Measurements from ENCODE around the gene PARN.
"Not testable (repeated sequence)": the region's sequence is repeated elsewhere in the genome, so short reads cannot be mapped to it uniquely, and the experiment has no call there.

Gene PARN, protein sequence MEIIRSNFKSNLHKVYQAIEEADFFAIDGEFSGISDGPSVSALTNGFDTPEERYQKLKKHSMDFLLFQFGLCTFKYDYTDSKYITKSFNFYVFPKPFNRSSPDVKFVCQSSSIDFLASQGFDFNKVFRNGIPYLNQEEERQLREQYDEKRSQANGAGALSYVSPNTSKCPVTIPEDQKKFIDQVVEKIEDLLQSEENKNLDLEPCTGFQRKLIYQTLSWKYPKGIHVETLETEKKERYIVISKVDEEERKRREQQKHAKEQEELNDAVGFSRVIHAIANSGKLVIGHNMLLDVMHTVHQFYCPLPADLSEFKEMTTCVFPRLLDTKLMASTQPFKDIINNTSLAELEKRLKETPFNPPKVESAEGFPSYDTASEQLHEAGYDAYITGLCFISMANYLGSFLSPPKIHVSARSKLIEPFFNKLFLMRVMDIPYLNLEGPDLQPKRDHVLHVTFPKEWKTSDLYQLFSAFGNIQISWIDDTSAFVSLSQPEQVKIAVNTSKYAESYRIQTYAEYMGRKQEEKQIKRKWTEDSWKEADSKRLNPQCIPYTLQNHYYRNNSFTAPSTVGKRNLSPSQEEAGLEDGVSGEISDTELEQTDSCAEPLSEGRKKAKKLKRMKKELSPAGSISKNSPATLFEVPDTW

DNA sequence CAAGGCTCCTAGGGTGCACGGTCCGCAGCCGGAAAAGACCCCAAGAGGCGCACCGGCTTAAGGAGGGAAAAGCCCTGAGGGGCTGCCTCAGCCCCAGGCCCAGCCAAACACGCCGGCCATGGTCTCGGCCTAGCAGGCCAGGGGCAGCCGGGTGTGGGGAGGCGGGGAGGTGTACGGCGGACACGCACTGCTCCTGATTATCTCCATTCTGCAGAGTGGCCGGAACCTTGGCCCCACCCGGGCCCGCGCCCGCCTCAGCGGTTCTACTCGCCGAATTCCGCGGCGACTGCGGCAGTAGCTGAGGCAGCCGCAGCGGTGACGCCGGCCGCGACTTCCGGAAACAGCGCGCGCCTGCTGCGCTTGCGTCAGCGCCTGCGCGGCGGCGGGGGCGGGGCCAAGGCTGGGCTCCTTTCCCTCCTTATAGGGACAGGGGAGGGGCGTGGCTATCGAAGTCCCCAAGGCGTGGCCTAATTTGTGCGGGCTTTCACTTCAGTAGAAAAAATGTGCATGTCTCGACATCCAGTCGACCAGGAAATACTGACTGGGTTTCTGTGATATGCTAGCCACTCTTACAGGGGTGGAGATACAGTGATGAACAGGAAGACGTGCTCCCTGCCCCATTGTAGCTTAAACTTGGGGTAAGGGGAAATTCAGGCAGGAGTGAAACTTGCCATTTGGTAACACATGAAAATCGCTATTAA is at the start of gene PARN:
TSS of gene PARN (minus strand) at position 342 of the 701 bp plus-strand sequence. CDS start at position 207, 135 bp downstream.
- DNase-seq (ENCODE audit: low read depth, low spot score), result peak; percentile 99

DNA sequence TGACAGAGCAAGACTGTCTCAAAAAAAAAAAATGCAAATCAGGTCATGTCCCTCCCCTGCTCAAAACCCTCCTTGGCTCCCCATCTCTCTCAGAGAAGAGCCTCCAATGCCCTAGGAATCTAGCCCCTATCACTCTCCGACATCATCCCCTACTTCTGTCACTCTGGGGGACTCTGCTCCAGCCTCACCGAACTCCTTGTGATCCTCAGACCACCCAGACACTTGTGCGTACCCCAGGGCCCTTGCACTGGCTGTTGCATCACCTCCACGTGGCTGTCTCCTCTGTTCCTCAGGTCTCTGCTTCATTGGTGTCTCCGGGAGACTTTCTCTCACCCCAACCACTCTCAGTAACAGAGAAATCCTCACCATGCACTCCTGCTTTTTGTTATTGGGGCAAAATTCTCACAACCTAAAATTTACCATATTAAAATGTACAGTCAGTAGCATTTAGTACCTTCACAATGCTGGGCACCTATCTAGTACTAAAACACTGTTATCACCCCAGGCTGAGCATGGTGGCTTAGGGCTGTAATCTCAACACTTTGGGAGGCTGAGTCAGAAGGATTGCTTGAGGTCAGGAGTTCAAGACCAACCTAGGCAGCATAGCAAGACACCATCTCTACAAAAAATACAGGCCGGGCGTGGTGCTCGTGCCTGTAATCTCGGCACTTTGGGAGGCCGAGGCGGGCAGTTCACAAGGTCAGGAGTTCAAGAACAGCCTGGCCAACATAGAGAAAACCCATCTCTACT is 48.9 kb upstream of the PARN start:
- no peak for DNase-seq (ENCODE audit: low read depth, low spot score)

DNA sequence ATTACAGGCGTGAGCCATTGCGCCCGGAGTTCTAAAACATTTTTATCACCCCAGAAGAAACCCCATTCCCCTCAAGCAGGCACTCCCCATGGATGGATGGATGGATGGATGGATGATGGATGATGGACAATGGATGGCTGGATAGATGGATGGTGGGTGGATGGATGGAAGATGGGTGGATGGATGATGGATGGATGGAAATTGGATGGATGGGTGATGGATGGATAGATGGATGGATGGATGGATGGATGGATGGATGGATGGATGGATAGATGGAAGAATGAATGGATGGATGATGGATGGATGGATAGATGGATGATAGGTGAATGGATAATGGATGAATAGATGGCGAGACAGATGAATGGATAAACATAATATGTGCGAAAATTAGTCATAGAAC is 47.6 kb upstream of the PARN start:
- no peak for DNase-seq (ENCODE audit: low read depth, low spot score)

DNA sequence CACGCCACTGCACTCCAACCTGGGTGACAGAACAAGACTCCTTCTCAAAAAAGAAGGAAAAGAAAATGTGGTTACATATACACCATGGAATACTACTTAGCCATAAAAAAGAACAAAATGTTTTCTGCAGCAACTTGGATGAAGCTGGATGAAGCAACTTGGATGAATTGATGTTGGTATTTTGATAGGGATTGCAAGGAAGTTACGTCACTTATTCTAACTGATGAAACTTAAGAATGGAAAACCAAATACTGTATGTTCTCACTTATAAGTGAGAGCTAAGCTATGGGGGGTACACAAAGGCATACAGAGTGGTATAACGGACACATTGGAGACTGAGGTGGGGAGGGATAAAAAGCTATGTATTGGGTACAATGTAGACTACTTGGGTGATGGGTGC is 46.6 kb upstream of the PARN start:
- no peak for DNase-seq (ENCODE audit: low read depth, low spot score)

DNA sequence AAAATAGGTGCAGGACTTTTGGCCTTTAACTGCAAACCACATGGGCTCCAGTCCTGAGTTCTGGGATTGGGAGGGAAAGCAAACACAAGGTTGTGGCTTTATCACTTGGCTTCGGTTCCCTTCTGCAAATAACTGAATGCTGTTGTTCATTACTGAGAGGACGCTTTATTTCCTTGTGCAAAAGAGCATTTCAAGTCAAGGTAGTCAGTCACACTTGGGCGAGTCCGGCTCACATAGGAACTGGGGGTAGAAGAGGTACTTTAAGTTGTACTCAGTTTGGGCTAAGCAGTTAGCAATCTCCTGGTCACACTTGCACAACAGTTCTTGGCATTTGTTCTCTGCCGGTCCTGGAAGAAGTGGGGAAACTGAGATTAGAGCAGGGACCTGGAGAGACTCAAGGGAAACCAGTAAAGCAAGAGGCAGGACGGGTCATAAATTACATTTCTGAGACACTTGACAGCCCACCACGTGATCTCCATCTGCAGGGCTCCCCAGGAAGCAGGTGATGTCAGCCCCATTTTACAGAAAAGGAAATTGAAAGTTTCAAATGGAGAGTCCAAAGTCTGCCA is 42.4 kb upstream of the PARN start:
- DNase-seq (ENCODE audit: low read depth, low spot score), result no peak

DNA sequence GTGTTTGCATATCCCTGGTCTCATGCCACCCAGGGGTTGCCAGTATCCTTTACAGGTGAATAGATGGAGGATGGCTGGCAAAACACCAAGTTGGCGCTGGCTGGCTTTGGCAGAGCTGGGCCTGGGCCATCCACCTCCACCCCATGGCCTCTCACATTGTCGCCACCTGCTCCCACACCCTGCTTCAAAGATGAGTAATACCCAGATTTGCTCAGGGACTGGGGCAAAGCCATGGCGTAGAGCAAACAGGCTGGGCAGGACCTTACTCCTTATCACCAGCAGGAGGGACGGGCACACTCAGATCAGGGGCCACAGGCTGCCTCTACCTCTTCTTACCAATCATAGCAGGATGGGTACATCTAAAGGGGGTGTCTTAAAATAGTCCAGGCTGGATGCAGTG is 39.7 kb upstream of the PARN start:
- no peak for DNase-seq (ENCODE audit: low read depth, low spot score)

DNA sequence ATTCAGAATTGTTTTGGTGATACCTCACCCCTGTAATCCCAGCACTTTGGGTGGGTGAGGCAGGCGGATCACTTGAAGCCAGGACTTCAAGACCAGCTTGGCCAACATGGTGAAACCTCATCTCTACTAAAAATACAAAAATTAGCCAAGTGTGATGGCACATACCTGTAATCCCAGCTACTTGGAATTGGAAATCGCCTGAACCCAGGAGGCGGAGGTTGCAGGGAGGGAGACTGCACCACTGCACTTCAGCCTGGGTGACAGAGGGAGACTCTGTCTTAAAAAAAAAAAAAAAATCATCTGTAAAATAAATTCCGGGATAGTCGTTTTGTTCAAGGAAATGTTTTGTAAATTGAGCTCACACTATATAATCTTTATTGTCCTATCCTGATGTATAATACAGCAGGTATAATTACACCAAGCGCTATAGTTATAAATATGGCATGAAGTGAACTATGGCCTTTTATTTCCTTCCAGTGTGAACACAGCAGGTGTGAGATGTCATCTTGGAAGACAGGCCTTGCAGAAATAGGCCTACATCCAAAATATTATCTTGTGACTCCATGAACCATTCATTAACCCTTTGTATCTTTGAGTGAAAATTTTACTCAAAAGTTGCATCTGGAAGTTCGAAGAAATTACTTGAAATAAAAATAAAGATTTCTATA is 38.6 kb upstream of the PARN start:
- no peak for DNase-seq (ENCODE audit: low read depth, low spot score)

DNA sequence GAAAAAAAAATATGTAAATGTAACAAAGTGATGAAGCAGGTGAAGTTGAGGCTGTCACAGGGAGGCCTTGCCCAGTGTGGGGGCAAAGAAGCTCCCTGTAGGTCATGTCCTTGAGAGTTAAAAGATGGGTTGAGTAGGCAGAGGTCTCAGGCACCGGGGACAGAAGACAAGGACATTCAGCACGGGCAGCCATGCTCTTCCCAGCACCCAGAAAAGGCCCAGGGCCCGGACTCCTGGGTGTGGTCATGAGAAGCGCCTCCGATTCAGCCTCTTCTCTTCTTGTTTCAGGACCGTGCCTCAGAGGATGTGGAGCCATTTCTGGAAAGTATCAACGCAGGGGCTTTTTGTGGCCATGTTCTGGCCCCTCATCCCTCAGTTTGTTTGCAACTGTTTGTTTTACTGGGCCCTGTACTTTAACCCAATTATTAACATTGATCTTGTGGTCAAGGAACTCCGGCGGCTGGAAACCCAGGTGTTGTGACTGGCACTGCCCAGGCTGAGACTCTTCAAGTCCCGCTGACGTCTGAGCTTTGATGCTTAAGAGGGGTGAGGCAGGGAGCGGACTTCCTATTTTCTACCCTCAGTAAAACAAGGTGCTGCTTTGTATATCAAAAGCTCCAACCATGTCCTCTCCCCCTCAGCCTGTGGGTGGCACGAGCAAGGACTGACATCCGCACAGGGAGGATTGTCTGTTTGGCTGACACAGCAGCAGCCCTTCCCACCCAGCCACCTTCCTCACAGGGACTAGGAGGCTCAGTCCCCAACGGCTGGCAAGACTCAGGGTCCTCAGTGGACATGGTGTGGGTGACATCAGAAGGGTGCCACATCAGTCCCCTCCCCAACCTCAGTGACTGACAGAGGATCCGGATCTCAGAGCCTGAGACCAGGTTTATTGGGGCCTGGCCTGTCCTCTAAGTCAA is 37.5 kb upstream of the PARN start:
- no peak for DNase-seq (ENCODE audit: low read depth, low spot score)

DNA sequence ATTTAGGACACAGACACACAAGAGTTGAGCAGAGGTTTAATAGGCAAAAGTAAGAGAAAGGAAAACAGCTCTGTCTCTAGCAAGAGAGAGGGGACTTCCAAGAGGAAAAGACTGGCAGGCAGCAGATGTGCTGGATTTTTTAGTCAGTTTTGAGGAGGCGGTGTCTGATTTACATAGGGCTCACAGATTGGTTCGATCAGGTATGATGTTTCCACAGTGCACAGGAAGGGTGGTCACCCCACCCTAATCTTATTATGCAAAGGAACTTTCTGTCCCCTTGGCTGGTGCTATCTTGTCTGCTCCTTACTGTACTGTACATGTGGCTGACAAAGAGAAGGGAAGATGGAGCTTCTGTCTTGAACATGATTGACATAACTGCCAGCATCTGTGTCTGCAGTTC is 28.0 kb upstream of the PARN start:
- DNase-seq (ENCODE audit: low read depth, low spot score), result no peak

DNA sequence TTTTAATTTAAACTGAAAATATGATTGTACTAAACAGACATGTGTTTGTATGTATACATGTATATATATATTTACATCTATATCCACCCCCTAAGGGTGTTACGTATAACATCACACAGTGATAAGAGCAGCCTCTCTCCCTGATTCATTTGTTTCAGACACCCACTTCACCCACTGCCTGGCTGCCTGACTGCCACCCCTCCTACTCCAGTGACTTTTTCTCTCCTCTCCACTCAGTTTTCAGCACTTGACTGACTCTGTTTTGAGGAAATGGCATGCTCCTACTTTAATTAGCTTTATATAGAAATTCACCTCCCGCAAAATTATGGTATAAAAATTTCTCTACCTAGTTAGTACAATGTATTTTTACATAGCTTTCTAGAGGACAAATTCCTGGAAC is 22.7 kb upstream of the PARN start:
- DNase-seq (ENCODE audit: low read depth, low spot score), result no peak

DNA sequence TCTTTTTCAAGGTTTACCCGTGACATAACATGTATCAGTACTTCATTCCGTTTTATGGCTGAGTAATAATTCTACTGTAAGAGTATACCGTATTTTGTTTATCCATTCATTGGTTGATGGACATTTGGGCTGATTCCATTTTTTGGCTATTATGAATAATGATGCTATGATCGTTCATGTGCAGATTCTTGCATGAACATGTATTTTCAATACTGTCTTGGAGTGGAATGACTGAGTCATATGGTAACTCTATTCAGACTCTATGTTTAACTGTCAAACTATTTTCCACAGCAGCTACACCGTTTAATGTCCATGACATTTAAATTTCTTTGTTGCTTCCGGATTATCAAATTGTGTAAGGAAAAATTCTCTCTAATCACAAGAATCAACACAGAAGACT is 20.6 kb upstream of the PARN start:
- no peak for DNase-seq (ENCODE audit: low read depth, low spot score)

DNA sequence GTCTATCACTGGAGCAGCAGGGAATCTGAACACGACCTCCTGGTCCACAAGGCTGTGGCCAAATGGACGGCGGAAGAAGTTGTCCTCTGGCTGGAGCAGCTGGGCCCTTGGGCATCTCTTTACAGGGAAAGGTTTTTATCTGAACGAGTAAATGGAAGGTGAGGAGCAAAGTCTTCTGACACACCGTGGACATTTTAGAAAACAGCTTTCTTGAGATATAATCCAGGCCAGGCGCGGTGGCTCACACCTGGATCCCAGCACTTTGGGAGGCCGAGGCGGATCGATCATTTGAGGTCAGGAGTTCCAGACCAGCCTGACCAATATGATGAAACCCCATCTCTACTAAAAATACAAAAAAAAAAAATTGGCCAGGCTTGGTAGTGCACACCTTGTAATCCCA is 19.8 kb upstream of the PARN start:
- DNase-seq (ENCODE audit: low read depth, low spot score), result no peak

DNA sequence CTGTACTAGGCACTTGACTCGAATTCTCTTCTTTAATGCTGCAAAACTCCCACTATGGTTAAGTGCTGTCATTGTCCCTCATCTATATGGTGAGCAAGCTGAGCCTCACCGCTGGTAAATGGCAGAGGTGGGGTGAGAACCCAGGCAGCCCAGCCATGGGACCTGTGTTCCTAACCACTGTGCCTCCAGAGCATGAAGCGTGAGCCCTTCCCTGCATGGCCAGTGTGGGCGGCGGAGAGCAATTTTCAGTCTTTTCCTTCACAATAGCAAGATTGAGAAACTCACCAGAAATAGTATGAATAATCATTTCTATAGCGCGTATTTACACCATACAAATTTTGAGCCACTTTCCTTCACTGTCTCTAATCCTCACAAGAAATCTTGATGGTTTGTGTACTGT is 11.9 kb upstream of the PARN start:
- DNase-seq (ENCODE audit: low read depth, low spot score), result no peak

DNA sequence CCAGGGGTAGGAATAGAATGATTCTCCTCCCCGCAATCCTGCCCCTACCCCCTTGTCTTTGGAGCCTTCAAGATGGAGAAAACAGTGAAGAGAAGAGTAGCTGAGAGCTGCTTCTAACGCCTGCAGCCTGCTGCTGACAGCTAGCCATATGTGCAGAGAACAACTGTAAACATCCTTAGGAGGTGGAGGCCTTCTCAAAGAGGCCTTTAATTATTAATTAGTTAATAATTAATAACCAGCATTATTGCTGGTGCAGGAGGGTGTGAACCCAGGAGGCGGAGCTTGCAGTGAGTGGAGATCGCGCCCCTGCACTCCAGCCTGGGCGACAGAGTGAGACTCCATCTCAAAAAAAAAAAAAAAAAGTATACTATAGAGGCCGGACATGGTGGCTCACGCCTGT is 11.1 kb upstream of the PARN start:
- no peak for DNase-seq (ENCODE audit: low read depth, low spot score)

DNA sequence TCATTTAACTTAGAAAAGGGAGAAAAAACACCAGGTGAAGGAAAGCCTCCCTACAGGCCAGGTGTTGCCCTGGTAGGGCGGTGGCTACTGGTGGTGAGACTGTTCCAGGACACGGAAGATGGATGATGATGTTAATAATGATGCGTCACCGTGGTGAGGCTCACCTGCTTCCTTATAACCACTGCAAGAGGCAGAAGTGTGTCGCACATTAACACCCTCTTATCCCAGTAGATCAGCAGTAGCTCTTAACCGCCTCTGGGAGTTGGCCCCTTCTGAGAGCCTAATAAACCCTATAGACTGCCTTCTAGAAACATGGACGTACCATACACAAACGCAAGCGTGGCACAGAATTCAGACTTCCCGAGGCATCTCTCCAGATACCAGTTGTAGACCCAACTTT is 10.5 kb upstream of the PARN start:
- no peak for DNase-seq (ENCODE audit: low read depth, low spot score)

DNA sequence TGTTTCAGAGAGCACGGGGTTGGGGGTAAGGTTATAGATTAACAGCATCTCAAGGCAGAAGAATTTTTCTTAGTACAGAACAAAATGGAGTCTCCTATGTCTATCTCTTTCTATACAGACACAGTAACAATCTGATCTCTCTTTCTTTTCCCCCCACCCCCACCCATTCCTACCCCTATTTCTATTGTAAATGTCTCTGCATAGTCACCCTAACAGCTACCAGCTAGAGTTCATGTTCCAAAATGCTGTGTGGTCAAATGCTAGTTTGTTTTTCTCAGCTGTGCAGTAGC is 6.8 kb upstream of the PARN start:
- DNase-seq (ENCODE audit: low read depth, low spot score), result not testable (repeated sequence)

DNA sequence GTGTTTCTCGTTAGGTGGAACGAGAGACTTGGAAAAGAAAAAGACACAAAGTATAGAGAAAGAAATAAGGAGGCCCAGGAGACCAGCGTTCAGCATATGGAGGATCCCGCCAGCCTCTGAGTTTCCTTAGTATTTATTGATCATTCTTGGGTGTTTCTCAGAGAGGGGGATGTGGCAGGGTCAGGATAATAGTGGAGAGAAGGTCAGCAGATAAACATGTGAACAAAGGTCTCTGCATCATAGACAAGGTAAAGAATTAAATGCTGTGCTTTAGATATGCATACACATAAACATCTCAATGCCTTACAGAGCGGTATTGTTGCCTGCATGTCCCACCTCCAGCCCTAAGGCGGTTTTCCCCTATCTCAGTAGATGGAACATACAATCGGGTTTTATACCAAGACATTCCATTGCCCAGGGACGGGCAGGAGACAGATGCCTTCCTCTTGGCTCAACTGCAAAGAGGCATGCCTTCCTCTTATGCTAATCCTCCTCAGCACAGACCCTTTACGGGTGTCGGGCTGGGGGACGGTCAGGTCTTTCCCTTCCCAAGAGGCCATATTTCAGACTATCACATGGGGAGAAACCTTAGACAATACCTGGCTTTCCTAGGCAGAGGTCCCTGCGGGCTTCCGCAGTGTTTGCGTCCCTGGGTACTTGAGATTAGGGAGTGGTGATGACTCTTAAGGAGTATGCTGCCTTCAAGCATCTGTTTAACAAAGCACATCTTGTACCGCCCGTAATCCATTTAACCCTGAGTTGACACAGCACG is 6.3 kb upstream of the PARN start:
- DNase-seq (ENCODE audit: low read depth, low spot score), result peak; percentile 60

DNA sequence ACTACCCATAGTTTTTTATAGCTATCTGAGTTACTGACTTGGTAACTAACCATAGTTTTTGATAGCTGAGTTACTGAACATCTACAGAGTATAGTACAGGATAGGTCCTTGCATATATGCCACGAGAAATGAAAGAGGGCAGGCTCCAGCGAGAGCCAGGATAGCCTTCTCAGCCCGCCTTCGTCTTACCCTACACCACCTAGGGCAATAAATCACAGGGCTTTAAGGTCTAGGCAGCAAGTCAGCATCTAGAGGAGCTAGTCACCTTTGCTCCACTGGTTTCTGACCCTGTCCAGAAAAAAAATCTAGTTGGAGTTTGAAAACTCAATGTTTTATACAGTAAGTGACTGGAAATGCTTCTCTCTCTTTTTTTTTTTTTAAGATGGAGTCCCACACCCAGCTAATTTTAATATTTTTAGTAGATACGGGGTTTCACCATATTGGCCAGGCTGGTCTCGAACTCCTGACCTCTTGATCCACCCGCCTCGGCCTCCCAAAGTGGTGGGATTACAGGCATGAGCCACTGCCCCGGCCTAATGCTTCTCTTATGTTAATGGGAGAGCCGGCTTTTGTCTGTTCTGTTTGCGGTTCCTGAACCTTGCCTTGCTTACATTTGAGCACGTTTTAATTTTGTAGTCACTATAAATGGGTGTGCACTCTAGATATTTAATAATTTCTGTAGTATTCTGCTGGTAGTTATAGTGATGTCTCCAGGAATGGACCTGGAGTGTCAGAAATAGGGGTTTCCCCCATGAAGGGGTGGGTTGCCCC is 5.5 kb upstream of the PARN start:
- peak; percentile 44 for DNase-seq (ENCODE audit: low read depth, low spot score)

DNA sequence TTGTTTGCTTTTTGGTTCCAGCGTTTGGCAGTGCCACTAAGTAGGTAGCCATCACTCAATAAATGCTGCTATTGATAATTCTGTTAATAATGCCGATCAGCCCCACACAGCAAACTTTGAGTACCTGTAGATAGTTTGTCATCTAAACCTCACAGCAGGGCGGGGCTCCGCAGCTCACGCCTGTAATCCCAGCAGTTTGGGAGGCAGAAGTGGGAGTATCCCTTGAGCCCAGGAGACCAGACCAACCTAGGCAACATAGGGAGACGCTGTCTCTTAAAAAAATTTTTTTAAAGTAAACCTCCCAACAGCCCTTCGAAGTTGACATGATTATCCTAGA is 4.3 kb upstream of the PARN start:
- DNase-seq (ENCODE audit: low read depth, low spot score), result no peak
